Measurements from ENCODE around the gene LAMB4. TPM values are rescaled to one million over a fixed set of nuclear protein-coding genes. Genes with fewer than 3 reads are reported as not detected.

The LAMB4 gene
- total RNA-seq, 4 donors from 2014 or later: 2.0 to 17.3 (median 4.3) TPM; not detected in 1

DNA sequence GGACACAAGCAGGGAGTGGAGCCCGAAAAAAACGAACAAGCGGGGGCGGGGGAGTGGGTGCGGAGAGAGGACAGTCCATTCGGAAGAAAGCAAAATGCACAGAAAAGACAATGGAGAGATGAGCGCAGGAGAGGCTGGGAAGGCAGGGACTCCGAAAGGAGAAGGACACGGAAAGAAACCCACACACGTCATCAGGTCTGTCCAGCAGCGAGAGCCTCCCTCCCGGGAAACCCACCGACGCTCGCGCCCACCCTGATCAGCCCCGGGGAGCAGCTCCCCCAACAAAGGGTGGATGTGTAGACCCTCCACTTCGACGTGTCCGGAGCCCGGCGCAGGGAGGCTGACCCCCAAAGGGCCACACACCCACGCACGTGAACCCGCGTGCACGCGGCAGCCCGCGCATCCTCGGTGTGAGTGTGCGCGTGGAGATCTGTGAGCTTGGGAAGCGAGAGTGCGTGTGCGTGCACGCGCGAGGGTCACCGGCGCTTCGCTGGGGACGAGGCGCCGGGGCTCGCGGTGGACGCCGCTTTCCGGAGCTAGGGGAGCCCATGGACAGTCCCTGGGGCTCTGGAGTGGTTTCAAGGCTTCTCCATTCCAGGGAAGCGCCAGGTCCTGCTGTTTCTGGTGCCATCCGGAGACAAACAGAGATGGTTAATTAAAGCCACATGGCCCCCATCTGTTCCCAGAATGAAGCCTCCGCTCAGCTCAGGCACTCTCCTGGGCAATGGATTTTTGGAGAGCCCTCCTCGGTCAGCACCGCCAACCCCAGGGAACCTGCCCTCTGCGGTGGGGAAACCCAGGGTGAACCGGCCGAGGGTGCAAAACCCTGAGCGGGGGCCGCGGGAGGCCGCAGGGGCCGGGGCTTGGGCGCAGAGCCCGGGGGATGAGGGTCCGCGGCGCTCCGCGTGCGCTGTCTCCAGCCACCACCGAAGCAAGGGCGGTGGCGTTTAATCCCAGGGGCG is 128.1 kb downstream of the LAMB4 start:
- no peak for TF ChIP-seq POLR2A (IDR thresholded peaks at IDR 0.05)
- TF ChIP-seq, protein P1, sequence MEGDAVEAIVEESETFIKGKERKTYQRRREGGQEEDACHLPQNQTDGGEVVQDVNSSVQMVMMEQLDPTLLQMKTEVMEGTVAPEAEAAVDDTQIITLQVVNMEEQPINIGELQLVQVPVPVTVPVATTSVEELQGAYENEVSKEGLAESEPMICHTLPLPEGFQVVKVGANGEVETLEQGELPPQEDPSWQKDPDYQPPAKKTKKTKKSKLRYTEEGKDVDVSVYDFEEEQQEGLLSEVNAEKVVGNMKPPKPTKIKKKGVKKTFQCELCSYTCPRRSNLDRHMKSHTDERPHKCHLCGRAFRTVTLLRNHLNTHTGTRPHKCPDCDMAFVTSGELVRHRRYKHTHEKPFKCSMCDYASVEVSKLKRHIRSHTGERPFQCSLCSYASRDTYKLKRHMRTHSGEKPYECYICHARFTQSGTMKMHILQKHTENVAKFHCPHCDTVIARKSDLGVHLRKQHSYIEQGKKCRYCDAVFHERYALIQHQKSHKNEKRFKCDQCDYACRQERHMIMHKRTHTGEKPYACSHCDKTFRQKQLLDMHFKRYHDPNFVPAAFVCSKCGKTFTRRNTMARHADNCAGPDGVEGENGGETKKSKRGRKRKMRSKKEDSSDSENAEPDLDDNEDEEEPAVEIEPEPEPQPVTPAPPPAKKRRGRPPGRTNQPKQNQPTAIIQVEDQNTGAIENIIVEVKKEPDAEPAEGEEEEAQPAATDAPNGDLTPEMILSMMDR (IDR thresholded peaks at IDR 0.05): no peak
- Histone ChIP-seq H3K27me3 (no peaks in the 10 kb centered on the region), H3K9me3 (no peaks in the 10 kb centered on the region), H3K36me3 (no peaks in the 10 kb centered on the region), H3K27ac (peak overlapping the region; percentile 58 to 90 (median 75)), H3K4me3 (peak overlapping the region; percentile 43 to 89 (median 55)), H3K4me1 (peaks cover 0 to 47% (median 3%) of the 10 kb centered on the region in 4 donors)
- peak in 1 of 3 donors; percentile 57 for DNase-seq

- TF ChIP-seq, protein P1 (IDR thresholded peaks at IDR 0.05): peak in 3 of 6 experiments; percentile 29 to 36 (median 29)
- peak in 1 of 2 donors; percentile 7 for TF ChIP-seq POLR2A (IDR thresholded peaks at IDR 0.05)
- peaks cover 0 to 56% (median 3%) of the 10 kb centered on the region in 4 donors for H3K4me1 ChIP-seq
- H3K36me3 ChIP-seq: no peaks in the 10 kb centered on the region
- DNase-seq: peak in 2 of 3 donors; percentile 67 to 76
- H3K4me3 ChIP-seq: peak overlapping the region; percentile 43 to 89 (median 55)
- H3K27me3 ChIP-seq: no peaks in the 10 kb centered on the region
- no peaks in the 10 kb centered on the region for H3K9me3 ChIP-seq
- peak overlapping the region; percentile 58 to 90 (median 75) for H3K27ac ChIP-seq
Observed at GRCh38 chr7:108000875-108001763, 129.0 kb downstream of the LAMB4 start.

- TF ChIP-seq POLR2A (IDR thresholded peaks at IDR 0.05): no peak
- TF ChIP-seq, protein P1 (IDR thresholded peaks at IDR 0.05): no peak
- no peaks in the 10 kb centered on the region for H3K27me3 ChIP-seq
- peak overlapping the region in 3 of 4 donors; percentile 66 to 90 (median 84) for H3K27ac ChIP-seq
- H3K4me1 ChIP-seq: peaks cover 0 to 67% (median 3%) of the 10 kb centered on the region in 4 donors
- H3K4me3 ChIP-seq: peak overlapping the region in 1 of 4 donors; percentile 89
- no peaks in the 10 kb centered on the region for H3K36me3 ChIP-seq
- no peaks in the 10 kb centered on the region for H3K9me3 ChIP-seq
- DNase-seq: no peak
Observed at GRCh38 chr7:107999779-108000560, 130.2 kb downstream of the LAMB4 start.

DNA sequence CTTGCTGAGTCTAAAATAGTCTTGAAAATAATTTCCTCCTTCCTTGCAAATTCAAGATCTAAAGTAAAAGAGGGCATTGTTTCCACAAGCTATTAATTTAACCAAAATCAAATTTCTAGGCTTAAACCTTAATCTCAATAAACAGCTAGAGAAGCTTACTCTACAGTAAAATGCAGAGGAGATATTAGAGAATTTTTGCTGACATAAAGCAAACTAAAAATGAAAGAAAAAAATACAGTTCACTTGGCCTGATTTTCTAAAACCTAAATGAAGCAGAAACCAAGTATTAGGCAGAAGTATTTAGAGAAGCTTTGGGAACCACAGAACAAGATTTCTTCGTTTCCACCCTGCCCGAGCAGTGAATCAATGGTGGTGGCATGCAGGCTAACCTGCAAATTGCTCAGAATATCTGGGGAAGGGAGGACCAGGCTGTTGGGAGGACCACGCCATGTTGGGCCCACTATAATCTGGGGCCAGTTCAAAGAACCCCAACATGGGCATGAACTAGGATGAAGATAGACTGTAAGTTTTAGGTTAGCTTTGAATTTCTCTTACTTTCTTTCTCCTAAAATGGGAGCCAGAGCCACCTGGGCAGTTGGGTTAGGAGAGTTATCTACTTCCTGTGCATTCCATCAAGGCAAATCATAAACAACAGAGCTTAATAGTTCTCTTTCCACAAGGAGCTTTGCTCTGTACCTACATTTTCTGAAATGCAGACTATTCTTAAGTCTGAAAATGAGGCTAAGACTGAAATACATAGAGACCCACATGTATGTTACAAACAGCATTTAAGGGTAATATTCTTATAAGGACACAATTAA is 131.3 kb downstream of the LAMB4 start:
- Histone ChIP-seq H3K4me3 (peak overlapping the region in 1 of 4 donors; percentile 89), H3K27me3 (no peaks in the 10 kb centered on the region), H3K9me3 (no peaks in the 10 kb centered on the region), H3K27ac (peak overlapping the region in 2 of 4 donors; percentile 48 to 90), H3K4me1 (peaks cover 0 to 67% (median 7%) of the 10 kb centered on the region in 4 donors), H3K36me3 (peaks cover 0 to under 1% (median 0%) of the 10 kb centered on the region in 3 donors)
- DNase-seq: no peak
- TF ChIP-seq, protein P1 (IDR thresholded peaks at IDR 0.05): no peak
- TF ChIP-seq POLR2A (IDR thresholded peaks at IDR 0.05): no peak

Measured in Peyer's patch (tissue), 4 donors.